Adrenal gland (tissue), 5 donors: Measurements from ENCODE around the gene SH3BP5L.

ENCODE experiments used
- CTCF ChIP-seq, 6 experiments: fragments of 450-650 bp in 4 of 6; fragments of 200-600 bp in 2 of 6; sonication (generic) in 1 of 6; IDR thresholded peaks; 1 replicate in 5 of 6; 2 replicates in 1 of 6; pipeline versions ENCODE4 v1.5.1 to v1.8.0; 2016 to 2021; ENCODE audit warnings: antibody characterized with exemption in 6 of 6, mild to moderate bottlenecking in 2 of 6, moderate library complexity in 1 of 6
- POLR2A ChIP-seq, 2 donors: fragments of 450-650 bp; IDR thresholded peaks; one replicate each; pipeline ENCODE4 v1.6.1; 2017; ENCODE audit warnings: antibody characterized with exemption in 2 of 2, mild to moderate bottlenecking in 2 of 2, moderate library complexity in 1 of 2
- donor health status: DM: no; HTN: no; CAD: no.

GRCh38 chr1:248852481-248853405 is 27.0 kb upstream of the SH3BP5L start:
- TF ChIP-seq CTCF (IDR thresholded peaks at IDR 0.05) (no peak), POLR2A (IDR thresholded peaks at IDR 0.05) (no peak)
